Measurements from ENCODE around the gene SRSF7.

GRCh38 chr2:38712413-38712812 lies 38.7 kb downstream of the SRSF7 start:
- TF ChIP-seq CTCF (IDR thresholded peaks at IDR 0.05; ENCODE audit: extremely low read depth in 1 of 2, insufficient read depth in 1 of 2, low read depth in 1 of 2, low read length in 2 of 2): no peak
- TF ChIP-seq EZH2 (IDR thresholded peaks at IDR 0.05; ENCODE audit: borderline replicate concordance, low read depth, low read length, severe bottlenecking): no peak

All from endothelial cell of umbilical vein (primary cell).